ENCODE data around the gene ATP1A3. TPM values are rescaled to one million over a fixed set of nuclear protein-coding genes. Genes with fewer than 3 reads are reported as not detected.
"Not testable (repeated sequence)": the region's sequence is repeated elsewhere in the genome, so short reads cannot be mapped to it uniquely, and the experiment has no call there.

Gene ATP1A3
- total RNA-seq, 1 experiment from 2014 or later, result 34.2 TPM

- TF ChIP-seq, protein P1, sequence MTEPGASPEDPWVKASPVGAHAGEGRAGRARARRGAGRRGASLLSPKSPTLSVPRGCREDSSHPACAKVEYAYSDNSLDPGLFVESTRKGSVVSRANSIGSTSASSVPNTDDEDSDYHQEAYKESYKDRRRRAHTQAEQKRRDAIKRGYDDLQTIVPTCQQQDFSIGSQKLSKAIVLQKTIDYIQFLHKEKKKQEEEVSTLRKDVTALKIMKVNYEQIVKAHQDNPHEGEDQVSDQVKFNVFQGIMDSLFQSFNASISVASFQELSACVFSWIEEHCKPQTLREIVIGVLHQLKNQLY (CRISPR knock-in tag; IDR thresholded peaks at IDR 0.05), result no peak
- no peak for TF ChIP-seq JUN (CRISPR knock-in tag; IDR thresholded peaks at IDR 0.05)
Measured at GRCh38 chr19:42018503-42019193, 24.6 kb upstream of the ATP1A3 start (continued).

GRCh38 chr19:42017040-42017439 is 23.0 kb upstream of the ATP1A3 start:
- CTCF ChIA-PET, result interaction anchor here (0.6 to 5.9 kb wide), 3 partner anchors 12 to 67 kb away, joined by 3 to 23 read pairs (median 16); no protein-coding TSS in a partner anchor

GRCh38 chr19:42012747-42013146 is 18.7 kb upstream of the ATP1A3 start:
- H3K4me3 Mint-ChIP-seq; H3K27me3 Mint-ChIP-seq (ENCODE audit: low read depth); ATAC-seq; H3K9me3 Mint-ChIP-seq; H3K27ac Mint-ChIP-seq; H3K4me1 Mint-ChIP-seq; DNase-seq (ENCODE audit: low spot score): not testable (repeated sequence)
- H3K36me3 Mint-ChIP-seq, result peaks cover 14% of the 10 kb centered on the region
- CTCF ChIA-PET, result interaction anchor here (0.6 to 4.5 kb wide), 8 partner anchors 9 to 172 kb away, joined by 3 to 18 read pairs (median 8); no protein-coding TSS in a partner anchor
- POLR2A ChIA-PET, result interaction anchor here (0.6 kb wide), 1 partner anchor 23 kb away, joined by 8 read pairs; no protein-coding TSS in a partner anchor

More at GRCh38 chr19:42017040-42017439, 23.0 kb upstream of the ATP1A3 start:
- no peak for ATAC-seq
- no peaks in the 10 kb centered on the region for H3K4me1 Mint-ChIP-seq
- H3K9me3 Mint-ChIP-seq, result no peaks in the 10 kb centered on the region
- H3K4me3 Mint-ChIP-seq, result no peak overlapping the region
- POLR2A ChIA-PET, result interaction anchor here (0.7 kb wide), 1 partner anchor 119 kb away, joined by 3 read pairs; no protein-coding TSS in a partner anchor
- TF ChIP-seq, protein P2, sequence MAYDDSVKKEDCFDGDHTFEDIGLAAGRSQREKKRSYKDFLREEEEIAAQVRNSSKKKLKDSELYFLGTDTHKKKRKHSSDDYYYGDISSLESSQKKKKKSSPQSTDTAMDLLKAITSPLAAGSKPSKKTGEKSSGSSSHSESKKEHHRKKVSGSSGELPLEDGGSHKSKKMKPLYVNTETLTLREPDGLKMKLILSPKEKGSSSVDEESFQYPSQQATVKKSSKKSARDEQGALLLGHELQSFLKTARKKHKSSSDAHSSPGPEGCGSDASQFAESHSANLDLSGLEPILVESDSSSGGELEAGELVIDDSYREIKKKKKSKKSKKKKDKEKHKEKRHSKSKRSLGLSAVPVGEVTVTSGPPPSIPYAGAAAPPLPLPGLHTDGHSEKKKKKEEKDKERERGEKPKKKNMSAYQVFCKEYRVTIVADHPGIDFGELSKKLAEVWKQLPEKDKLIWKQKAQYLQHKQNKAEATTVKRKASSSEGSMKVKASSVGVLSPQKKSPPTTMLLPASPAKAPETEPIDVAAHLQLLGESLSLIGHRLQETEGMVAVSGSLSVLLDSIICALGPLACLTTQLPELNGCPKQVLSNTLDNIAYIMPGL (CRISPR knock-in tag; IDR thresholded peaks at IDR 0.05), result no peak
- DNase-seq (ENCODE audit: low spot score), result no peak
- peaks cover 31% of the 10 kb centered on the region for H3K36me3 Mint-ChIP-seq
- H3K27ac Mint-ChIP-seq, result no peak overlapping the region
- no peaks in the 10 kb centered on the region for H3K27me3 Mint-ChIP-seq (ENCODE audit: low read depth)

DNA sequence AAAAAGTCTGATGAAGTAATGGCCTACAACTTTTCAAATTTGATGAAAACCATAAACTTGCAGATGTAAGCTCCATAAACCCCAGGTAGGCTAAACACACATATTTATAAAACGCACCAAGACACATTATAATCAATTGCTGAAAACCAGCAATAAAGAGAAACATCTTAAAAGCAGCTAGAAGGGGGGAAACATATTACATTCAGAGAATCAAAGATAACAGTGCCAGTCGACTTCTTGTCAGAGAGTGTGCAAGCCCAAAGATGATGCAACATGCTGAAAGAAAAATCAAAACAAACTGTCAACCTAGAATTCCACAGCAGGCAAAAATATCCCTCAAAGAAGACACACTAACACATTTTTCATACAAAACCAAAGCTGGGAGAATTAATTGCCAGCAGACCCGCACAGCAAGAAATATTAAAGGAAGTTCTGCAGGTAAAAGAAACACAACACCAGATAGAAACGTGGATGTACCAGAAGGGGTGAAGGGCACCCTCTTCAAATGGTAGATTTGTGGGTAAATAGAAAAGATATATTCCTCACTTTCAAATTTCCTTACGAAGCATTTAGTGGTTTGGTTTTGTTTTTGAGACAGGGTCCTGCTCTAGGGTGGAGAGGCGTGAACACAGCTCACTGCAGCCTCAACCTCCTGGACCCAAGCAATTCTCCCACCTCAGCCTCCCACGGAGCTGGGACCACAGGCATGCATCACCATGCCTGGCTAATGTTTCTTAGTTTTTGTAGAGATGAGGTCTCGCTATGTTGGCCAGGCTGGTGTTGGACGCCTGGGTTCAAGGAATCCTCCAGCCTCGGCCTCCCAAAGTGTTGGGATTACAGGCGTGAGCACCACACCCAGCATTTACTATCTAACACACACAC is 16.5 kb upstream of the ATP1A3 start:
- Mint-ChIP-seq H3K36me3 (peaks cover 12% of the 10 kb centered on the region), H3K9me3 (no peaks in the 10 kb centered on the region), H3K27ac (no peak overlapping the region), H3K27me3 (ENCODE audit: low read depth) (no peaks in the 10 kb centered on the region), H3K4me1 (no peaks in the 10 kb centered on the region), H3K4me3 (no peak overlapping the region)
- TF ChIP-seq NFE2L1 (CRISPR knock-in tag; IDR thresholded peaks at IDR 0.05), result no peak
- TF ChIP-seq GABPB1 (CRISPR knock-in tag; IDR thresholded peaks at IDR 0.05), result peak; percentile 96
- ChIA-PET POLR2A (interaction anchor here (0.6 to 1.6 kb wide), 2 partner anchors 11 to 86 kb away, joined by 3 to 4 read pairs; no protein-coding TSS in a partner anchor), CTCF (interaction anchor here (0.6 to 4.5 kb wide), 6 partner anchors 11 to 257 kb away, joined by 3 to 18 read pairs (median 11); no protein-coding TSS in a partner anchor)
- DNase-seq (ENCODE audit: low spot score) (no peak), ATAC-seq (no peak)

DNA sequence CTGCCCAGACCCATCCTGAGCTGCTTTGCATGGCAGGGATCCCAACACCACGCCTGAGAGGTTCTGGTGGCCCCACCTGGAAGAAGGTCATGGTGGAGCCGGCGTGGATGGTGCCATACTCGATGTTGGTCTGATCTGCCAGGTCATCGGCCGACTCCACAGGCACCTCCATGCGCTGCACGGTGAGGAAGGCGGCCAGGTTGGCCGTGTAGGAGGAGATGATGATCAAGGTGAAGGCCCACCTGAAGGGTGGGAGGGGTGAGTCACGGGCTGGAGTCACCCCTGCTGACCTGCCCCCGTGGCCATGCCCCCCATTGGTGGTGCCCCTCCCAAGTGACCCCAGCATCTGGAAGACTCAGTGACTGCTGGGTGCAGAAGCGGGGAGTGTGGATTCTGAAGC is 12.5 kb upstream of the ATP1A3 start:
- Mint-ChIP-seq H3K9me3 (no peaks in the 10 kb centered on the region), H3K27ac (no peak overlapping the region), H3K27me3 (ENCODE audit: low read depth) (peaks cover 1% of the 10 kb centered on the region), H3K4me1 (peaks cover 8% of the 10 kb centered on the region; the same call in 1 of the 2 replicates), H3K36me3 (peaks cover 31% of the 10 kb centered on the region), H3K4me3 (no peak overlapping the region)
- DNase-seq (ENCODE audit: low spot score) (no peak), ATAC-seq (no peak)
- POLR2A ChIA-PET, result no interaction called here
- CTCF ChIA-PET, result interaction anchor here (1.1 to 2.3 kb wide), 3 partner anchors 9 to 28 kb away, joined by 3 to 10 read pairs (median 6); no protein-coding TSS in a partner anchor
- TF ChIP-seq AR (CRISPR knock-in tag; IDR thresholded peaks at IDR 0.05), result no peak

Measured in WTC11 (cell line).